ENCODE data around the gene EEFSEC. TPM values are rescaled to one million over a fixed set of nuclear protein-coding genes. Genes with fewer than 3 reads are reported as not detected.

EEFSEC gene
- polyA plus RNA-seq, 1 donor = 19.7 TPM

GRCh38 chr3:128415773-128416577 is 262.7 kb downstream of the EEFSEC start:
- DNase-seq = no peak

DNA sequence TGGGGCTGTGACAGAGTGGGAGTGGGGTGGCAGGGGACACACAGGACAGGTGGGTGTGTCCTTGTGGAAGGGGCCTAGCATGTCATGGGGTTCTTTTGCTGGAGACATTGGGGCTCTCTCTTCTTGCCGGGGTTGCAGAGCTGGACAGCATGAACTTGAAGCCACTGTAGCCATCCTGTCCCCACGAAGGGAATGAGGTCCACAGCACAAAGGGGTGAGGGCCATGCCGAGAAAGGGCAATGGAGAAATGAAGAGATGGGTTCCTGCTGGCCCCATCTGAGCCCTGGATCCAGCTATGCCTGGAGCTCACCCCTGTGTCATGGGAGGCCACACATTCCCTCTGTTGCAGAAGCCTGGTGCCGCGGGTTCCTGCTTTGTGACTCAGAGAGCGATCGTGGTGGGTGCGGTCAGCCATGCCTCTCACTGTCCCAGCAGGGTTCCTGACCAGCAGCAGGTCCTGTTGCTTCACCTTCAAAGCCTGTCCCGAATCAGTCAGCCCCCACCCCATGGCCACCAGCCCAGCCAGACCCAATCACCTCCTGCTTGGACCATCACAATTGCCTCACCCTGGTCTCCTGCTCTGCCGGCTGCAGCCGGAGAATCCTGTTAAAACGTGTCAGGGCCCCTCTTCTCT is 263.4 kb downstream of the EEFSEC start:
- DNase-seq = no peak

DNA sequence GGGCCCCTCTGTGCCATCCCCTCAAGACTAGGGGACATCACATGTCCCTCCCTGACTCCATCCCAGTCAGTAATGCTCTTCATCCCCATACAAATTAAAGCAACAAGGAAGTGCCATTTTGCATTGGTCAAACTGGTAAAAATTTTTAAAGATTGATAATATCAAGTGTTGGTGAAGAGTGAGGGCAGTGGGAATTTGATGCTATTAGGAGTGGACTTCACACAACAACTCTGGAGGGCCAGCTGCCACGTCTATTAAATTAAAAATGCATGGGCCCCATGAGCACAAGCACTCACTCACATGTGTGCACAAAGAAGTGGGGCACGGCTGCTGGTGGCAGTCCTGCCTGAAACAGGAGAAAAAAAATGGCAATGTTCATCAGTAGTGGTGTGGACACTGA is 265.6 kb downstream of the EEFSEC start:
- no peak for DNase-seq

GRCh38 chr3:128419311-128419710 is 266.0 kb downstream of the EEFSEC start:
- DNase-seq = no peak

DNA sequence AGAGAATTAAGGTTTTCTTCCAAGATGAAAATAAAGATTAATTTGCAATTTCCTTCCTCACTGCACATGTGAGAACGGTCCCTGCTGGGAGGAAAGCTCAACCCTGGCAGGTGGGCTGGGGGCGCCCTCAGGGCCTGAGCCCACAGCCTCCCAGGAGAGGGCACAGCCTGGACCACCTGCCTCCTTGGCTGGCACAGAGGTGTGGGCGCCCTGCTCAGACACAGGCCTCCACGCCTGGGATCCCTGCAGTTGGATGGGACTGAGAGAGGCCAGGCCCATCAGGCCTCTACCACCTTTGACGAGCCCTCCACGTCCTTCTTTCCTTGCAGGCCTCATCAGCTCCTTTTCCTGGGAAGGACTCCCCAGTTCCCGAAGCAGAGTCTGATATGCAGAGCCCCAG is 267.0 kb downstream of the EEFSEC start:
- DNase-seq = no peak

DNA sequence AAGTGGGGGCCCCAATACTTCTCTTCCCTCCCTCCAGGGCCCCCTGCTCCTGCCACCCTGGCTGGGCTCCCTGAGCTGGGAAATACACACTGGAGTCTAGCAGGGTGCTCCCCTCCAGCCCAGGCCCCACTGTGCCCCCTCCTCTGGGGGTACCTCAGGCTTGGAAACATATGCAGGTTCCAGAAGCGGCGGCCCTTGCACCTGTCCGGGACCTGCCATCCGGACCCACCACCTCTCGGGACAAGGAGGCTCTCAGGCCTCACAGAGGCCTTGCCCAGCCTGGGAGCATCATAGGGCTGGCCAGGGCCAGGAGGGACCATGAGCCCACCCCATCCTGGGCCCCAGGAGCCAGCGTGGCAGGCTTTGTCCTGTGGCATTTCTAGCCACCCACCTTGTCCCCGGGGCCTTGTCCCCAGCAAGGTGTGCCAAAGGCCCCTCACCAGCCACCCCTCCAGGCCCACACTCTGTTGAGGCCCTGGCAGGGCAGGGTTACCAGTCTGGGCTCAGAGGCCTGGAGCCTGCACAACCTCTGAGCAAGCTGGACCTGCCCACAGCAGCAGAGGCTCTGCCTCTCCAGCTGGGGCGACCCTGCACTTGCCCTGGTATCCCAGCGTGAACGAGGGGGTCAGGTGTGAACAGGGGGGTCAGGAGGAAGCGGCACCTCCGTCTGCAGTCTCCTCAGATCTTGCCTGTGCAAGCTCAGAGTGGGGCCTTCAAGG is 267.6 kb downstream of the EEFSEC start:
- DNase-seq = no peak

DNA sequence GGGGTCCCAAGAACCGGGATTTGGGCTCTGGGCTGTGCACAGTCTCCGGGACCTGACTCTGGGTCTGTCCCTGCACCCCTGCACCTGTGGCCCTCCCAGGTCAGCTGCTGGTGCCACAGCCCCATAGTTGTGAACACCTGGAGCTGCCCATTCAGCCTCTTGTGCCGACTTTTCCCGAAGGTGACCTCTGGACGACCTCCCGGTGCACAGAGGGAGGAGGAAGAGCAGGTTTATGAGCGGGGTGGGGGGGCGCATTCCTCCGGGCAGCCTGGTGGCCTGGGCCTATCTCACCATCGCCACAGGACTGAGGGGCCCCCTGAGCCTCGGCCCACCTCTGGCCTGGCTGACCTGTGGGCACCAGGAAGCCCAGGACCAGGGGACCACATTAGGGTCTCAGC is 268.2 kb downstream of the EEFSEC start:
- no peak for DNase-seq

- no peak for DNase-seq
Measured at GRCh38 chr3:128421966-128422365, 268.7 kb downstream of the EEFSEC start.

DNA sequence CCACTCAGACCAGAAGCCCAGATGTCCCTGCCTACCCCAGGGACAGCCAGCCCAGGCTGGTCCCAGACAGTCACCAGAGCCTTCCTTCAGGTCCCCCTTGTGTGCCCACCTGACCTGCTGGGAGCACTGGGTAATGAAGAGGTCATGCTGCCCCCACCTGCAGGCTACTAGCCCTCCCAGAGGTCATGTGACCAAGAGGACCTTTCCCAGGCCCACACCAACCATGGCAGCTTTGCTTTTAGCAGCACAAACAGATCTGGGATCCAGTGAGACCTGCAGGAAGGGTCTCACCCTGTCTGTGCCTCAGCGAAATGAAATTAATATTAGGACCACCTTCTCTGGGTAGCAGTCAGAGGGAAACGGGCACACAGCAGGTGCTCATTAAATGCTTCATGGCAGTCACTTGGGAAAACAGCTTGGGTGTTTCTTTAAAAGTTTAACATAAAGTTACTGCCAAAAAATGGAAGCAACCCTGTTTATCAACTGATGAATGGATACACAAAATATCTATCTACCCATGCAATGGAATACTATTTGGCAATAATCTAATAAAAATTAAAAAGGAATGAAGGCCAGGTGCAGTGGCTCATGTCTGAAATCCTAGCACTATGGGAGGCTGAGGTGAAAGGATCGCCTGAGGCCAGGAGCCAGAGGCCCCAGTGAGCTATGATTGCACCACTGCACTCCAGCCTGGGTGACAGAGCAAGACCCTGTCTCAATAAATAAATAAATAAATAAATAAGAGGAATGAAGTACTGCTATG is 269.7 kb downstream of the EEFSEC start:
- DNase-seq = no peak

GRCh38 chr3:128423525-128424147 is 270.4 kb downstream of the EEFSEC start:
- no peak for DNase-seq

- DNase-seq = no peak
Measured at GRCh38 chr3:128424508-128425069, 271.3 kb downstream of the EEFSEC start.

GRCh38 chr3:128425142-128425845 is 272.0 kb downstream of the EEFSEC start:
- DNase-seq = no peak

GRCh38 chr3:128425846-128426127 is 272.5 kb downstream of the EEFSEC start:
- DNase-seq = no peak

DNA sequence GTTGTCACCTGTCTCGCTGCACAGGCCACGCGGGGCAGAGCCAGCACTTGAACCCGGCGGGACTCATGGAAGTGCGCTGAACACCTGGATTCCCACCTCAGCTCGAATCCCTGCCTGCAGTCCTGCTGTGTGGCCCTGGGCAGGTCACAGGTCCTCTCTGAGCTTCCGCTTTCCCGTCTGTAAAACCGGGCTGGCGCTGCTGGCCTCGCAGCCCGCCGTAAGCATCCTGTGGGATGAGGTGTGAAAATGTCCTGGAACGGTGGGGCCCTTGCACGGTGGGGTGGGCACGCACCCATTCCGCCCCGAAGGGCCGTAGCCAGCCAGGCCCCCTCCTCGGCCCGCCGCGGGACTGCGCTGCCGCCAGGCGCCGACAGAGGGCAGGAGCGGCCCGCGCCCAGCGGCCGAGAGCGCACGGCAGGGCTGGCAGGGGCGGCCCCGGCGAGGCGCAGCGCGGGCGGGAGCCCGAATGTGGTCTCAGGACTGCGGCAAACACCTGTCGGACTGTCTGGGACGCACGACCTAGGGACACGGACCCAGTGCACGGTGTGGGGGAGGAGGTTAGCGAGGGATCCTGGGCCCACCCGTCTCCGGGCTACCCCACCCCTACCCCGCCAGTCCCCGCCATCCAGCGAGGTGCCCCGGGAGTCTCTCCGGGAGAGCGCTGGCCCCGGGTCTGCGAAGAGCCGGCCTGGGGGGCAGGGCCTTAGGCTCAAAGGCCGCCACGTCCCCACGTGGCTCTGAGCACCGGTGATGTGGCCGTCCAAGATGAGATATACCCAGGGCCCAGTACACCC is 273.0 kb downstream of the EEFSEC start:
- peak; percentile 56 for DNase-seq

GRCh38 chr3:128427175-128427857 is 274.0 kb downstream of the EEFSEC start:
- no peak for DNase-seq

GRCh38 chr3:128427872-128428822 is 274.9 kb downstream of the EEFSEC start:
- DNase-seq = no peak

DNA sequence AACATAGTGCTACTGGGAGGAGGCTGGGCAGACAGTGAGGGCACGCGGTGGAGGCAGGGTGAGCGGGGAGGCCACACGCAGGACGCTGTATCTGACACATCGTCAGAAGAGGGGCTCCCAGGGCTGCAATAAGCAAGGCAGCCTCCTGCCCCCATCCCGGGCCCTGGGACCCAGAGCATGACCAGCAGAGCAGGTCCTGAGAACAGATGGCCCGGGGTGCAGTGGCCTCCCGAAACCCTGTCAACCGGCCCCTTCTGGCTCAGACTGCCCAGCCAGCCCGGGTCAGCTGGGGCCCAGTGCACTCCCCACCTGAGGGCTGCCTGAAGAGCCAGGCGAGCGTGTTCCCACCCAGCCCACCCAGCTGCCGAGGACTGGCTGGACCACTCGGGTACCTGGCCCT is 276.0 kb downstream of the EEFSEC start:
- DNase-seq = no peak

DNA sequence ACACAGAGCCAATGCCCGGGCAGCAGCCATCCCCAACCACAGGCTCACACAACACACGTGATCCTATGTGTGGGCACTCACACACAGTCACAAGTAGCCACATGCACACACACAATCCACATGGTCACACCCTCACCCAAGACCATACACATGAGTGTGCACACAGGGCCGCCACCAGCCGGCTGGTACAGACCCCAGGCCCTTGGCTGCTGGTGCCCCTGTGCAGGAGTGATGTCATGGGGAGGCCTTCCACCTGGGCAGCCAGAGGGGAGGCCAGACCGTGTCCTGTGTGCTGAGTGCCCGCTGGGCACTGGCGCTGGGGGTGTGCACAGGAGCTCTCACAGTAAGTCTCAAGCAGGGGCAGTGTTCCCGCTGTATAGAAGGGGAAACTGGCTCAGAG is 276.5 kb downstream of the EEFSEC start:
- DNase-seq = no peak

DNA sequence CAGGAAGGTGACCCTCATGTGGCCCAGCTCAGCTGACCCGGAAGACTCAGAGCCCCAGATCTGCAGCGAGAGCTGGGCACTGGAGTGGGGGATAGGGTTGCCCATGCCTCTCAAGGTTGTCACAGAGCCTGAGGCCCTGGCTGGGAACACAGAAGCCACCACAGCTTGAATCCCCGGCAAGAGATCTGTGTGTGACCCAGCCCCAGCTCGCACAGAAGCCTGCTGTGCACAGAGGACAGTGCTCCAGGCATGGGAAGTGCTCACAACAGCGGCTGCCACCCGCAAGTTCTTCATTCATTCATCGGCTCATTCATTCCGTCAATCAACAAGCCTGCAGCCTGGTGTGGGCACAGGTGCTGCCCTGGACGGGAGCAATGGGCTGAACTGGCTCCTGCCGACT is 277.0 kb downstream of the EEFSEC start:
- DNase-seq = no peak

Data from hindlimb muscle (tissue), 1 donor.